ENCODE measurements around the gene QRFP. TPM values are rescaled to one million over a fixed set of nuclear protein-coding genes. Genes with fewer than 3 reads are reported as not detected.
"Not testable (repeated sequence)": the region's sequence is repeated elsewhere in the genome, so short reads cannot be mapped to it uniquely, and the experiment has no call there.

QRFP gene
- total RNA-seq, 4 donors from 2014 or later = not detected

DNA sequence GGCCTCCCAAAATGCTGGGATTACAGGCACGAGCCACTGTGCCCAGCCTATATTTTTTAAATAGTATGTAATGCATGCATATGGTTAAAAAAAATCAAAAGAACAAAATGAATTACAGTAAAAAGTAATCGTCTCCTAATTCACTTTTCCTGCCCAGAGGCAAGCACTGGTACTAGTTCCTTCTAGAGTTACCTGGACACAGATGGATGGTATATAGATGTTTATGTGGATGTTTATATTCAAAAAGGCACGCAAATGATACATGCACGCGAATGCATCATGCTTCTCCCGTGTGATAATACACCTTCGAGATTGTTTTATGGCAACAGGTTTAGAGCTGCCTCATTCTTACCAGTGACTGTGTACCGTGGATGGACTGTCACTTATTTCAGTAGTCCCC, 40.1 kb downstream of the QRFP start:
- Histone ChIP-seq H3K9me3 (no peaks in the 10 kb centered on the region), H3K4me3 (no peak overlapping the region), H3K4me1 (peaks cover 1 to 15% of the 10 kb centered on the region in 2 donors), H3K27ac (no peak overlapping the region), H3K36me3 (no peaks in the 10 kb centered on the region), H3K27me3 (no peaks in the 10 kb centered on the region)
- intact Hi-C loops (cut with DNase I; ENCODE audit: low total_unique reads) = no loop called here
- no peak for DNase-seq
- no peak for TF ChIP-seq POLR2A (IDR thresholded peaks at IDR 0.05)
- TF ChIP-seq CTCF (IDR thresholded peaks at IDR 0.05) = no peak

GRCh38 chr9:130854835-130855234, 41.8 kb downstream of the QRFP start:
- TF ChIP-seq POLR2A (IDR thresholded peaks at IDR 0.05) = no peak
- no peak for TF ChIP-seq CTCF (IDR thresholded peaks at IDR 0.05)
- H3K27ac ChIP-seq = peak overlapping the region in 1 of 2 donors; percentile 58

GRCh38 chr9:130854092-130854491, 42.5 kb downstream of the QRFP start:
- Histone ChIP-seq H3K4me3 (no peak overlapping the region), H3K4me1 (peaks cover 0 to 4% of the 10 kb centered on the region in 2 donors), H3K27ac (peak overlapping the region; percentile 58 to 96), H3K9me3 (no peaks in the 10 kb centered on the region), H3K36me3 (no peaks in the 10 kb centered on the region), H3K27me3 (no peaks in the 10 kb centered on the region)
- DNase-seq = no peak
- intact Hi-C loops (cut with DNase I; ENCODE audit: low total_unique reads) = no loop called here
- TF ChIP-seq POLR2A (IDR thresholded peaks at IDR 0.05) (no peak), CTCF (IDR thresholded peaks at IDR 0.05) (no peak)

More at GRCh38 chr9:130854835-130855234, 41.8 kb downstream of the QRFP start:
- H3K9me3 ChIP-seq = no peaks in the 10 kb centered on the region
- no peaks in the 10 kb centered on the region for H3K27me3 ChIP-seq
- DNase-seq = no peak
- intact Hi-C loops (cut with DNase I; ENCODE audit: low total_unique reads) = no loop called here
- peaks cover 0 to 7% of the 10 kb centered on the region in 2 donors for H3K4me1 ChIP-seq
- no peak overlapping the region for H3K4me3 ChIP-seq
- no peaks in the 10 kb centered on the region for H3K36me3 ChIP-seq

GRCh38 chr9:130852801-130853200, 43.8 kb downstream of the QRFP start:
- Histone ChIP-seq H3K4me1 (peaks cover 6 to 7% of the 10 kb centered on the region in 2 donors), H3K27ac (peak overlapping the region; percentile 69 to 96), H3K27me3 (no peaks in the 10 kb centered on the region), H3K4me3 (no peak overlapping the region), H3K9me3 (no peaks in the 10 kb centered on the region), H3K36me3 (no peaks in the 10 kb centered on the region)
- intact Hi-C loops (cut with DNase I; ENCODE audit: low total_unique reads) = no loop called here
- DNase-seq = no peak
- TF ChIP-seq POLR2A (IDR thresholded peaks at IDR 0.05) = no peak
- TF ChIP-seq CTCF (IDR thresholded peaks at IDR 0.05) = no peak

DNA sequence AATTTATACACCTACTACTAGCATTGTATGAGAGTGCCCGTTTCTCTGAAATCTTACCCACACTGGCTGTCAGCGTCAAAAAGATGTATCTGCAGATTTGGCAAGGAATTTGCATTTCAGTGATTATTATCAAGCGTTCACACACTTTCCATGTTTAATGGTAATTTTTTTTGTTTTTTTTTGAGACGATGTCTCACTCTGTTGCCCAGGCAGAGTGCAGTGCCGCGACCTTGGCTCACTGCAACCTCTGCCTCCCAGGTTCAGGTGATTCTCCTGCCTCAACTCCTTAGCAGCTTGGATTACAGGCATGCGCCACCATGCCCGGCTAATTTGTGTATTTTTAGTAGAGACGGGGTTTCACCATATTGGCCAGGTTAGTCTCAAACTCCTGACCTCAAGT, 47.3 kb downstream of the QRFP start:
- Histone ChIP-seq H3K27ac (peak overlapping the region; percentile 96 to 98), H3K4me1 (peaks cover 11 to 21% of the 10 kb centered on the region in 2 donors), H3K9me3 (no peaks in the 10 kb centered on the region), H3K4me3 (no peak overlapping the region), H3K36me3 (no peaks in the 10 kb centered on the region), H3K27me3 (no peaks in the 10 kb centered on the region)
- TF ChIP-seq POLR2A (IDR thresholded peaks at IDR 0.05) = no peak
- TF ChIP-seq CTCF (IDR thresholded peaks at IDR 0.05) = no peak
- intact Hi-C loops (cut with DNase I; ENCODE audit: low total_unique reads) = no loop called here
- DNase-seq = no peak

- H3K4me3 ChIP-seq; H3K36me3 ChIP-seq; H3K27me3 ChIP-seq; H3K9me3 ChIP-seq; intact Hi-C loops (cut with DNase I; ENCODE audit: low total_unique reads); DNase-seq: not testable (repeated sequence)
- Histone ChIP-seq H3K27ac (peak overlapping the region; percentile 96 to 98), H3K4me1 (peaks cover 11 to 24% of the 10 kb centered on the region in 2 donors)
Measured at GRCh38 chr9:130848514-130848913, 48.1 kb downstream of the QRFP start.
